T-helper 22 cell (primary cell): Measurements from ENCODE around the gene SPAG7.

Source experiments
- DNase-seq: peaks from one replicate; pipeline ENCODE4 v3.0.0-alpha.2; 2020; ENCODE audit warnings: low read depth

Gene SPAG7

GRCh38 chr17:4974115-4974670 is 6.6 kb upstream of the SPAG7 start:
- no peak for DNase-seq

GRCh38 chr17:4973256-4974114 is 5.9 kb upstream of the SPAG7 start:
- no peak for DNase-seq

GRCh38 chr17:4972752-4973151 is 5.1 kb upstream of the SPAG7 start:
- DNase-seq, result no peak

GRCh38 chr17:4972322-4972721 is 4.7 kb upstream of the SPAG7 start:
- no peak for DNase-seq

- no peak for DNase-seq
Observed at GRCh38 chr17:4971826-4972225, 4.2 kb upstream of the SPAG7 start.

- no peak for DNase-seq
Observed at GRCh38 chr17:4970273-4970672, 2.7 kb upstream of the SPAG7 start.

GRCh38 chr17:4969551-4970173 is 2.0 kb upstream of the SPAG7 start:
- DNase-seq, result no peak

GRCh38 chr17:4969047-4969550 is 1.5 kb upstream of the SPAG7 start:
- DNase-seq, result no peak

- no peak for DNase-seq
Observed at GRCh38 chr17:4968486-4969046, 949 bp upstream of the SPAG7 start.

- DNase-seq, result peak; percentile 96
Observed at GRCh38 chr17:4966844-4967538, 626 bp downstream of the SPAG7 start.

GRCh38 chr17:4965311-4965986 is 2.2 kb downstream of the SPAG7 start:
- no peak for DNase-seq

GRCh38 chr17:4960279-4960922 is 7.2 kb downstream of the SPAG7 start:
- DNase-seq, result no peak

- DNase-seq, result no peak
Observed at GRCh38 chr17:4959261-4959965, 8.2 kb downstream of the SPAG7 start.

GRCh38 chr17:4958102-4958501 is 9.5 kb downstream of the SPAG7 start:
- DNase-seq, result no peak

- DNase-seq, result no peak
Observed at GRCh38 chr17:4956493-4957061, 11.0 kb downstream of the SPAG7 start.

- no peak for DNase-seq
Observed at GRCh38 chr17:4955091-4955490, 12.5 kb downstream of the SPAG7 start.

GRCh38 chr17:4953451-4953961 is 14.1 kb downstream of the SPAG7 start:
- no peak for DNase-seq

GRCh38 chr17:4951486-4951885 is 16.1 kb downstream of the SPAG7 start:
- DNase-seq, result no peak

GRCh38 chr17:4950746-4951204 is 16.8 kb downstream of the SPAG7 start, which contains the start of gene ENO3:
ENO3 (plus strand) TSS chr17:4951119; CDS start chr17:4951830, 711 bp downstream.
- no peak for DNase-seq
